Activated CD4-positive, alpha-beta T cell treated with anti-CD3 and anti-CD28 coated beads, Interleukin-2, amount 50 U/mL, for 24 hours (primary cell): ENCODE results near the gene CSE1L.
A peak's percentile ranks its signal among the peaks of the same experiment; 100 is the strongest.
"Not testable (repeated sequence)": the region's sequence is repeated elsewhere in the genome, so short reads cannot be mapped to it uniquely, and the experiment has no call there.

Experiments
- DNase-seq, 2 donors: peaks; one replicate each; pipeline ENCODE4 v3.0.0-alpha.2; 2020; ENCODE audit warnings: low read depth in 1 of 2, low spot score in 1 of 2

CSE1L gene

GRCh38 chr20:49122920-49123319, 76.8 kb downstream of the CSE1L start:
- no peak for DNase-seq

GRCh38 chr20:49123982-49124381, 77.9 kb downstream of the CSE1L start:
- no peak for DNase-seq

DNA sequence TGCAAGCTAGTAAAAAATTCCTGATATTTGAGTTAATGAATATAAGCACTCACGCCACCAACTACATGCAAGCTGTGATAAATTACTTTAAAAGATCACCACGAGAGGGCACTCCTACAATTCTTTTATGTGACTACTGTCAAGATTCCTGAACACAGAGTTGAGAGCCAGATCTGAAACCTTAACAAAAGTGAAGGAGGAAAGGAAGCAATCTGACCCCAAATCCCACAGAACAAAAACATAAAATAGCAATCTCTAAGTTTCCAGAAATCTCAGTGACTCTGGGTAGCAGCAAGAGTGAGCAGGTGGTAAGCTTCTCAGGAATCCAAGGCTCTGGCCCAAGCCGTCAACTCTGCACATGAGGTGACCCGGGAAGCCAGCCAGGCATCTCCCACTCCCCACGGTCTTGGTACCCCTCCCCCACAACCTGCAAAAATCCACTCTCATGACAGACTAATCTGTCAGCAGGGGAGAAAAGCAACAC, 86.9 kb downstream of the CSE1L start:
- peak in 1 of 2 donors; percentile 19 for DNase-seq

GRCh38 chr20:49133571-49133970, 87.5 kb downstream of the CSE1L start:
- DNase-seq = no peak

GRCh38 chr20:49134797-49135196, 88.7 kb downstream of the CSE1L start:
- DNase-seq = not testable (repeated sequence)

GRCh38 chr20:49136817-49137571, 90.9 kb downstream of the CSE1L start:
- no peak for DNase-seq

- no peak for DNase-seq
Measured at GRCh38 chr20:49138431-49138830, 92.3 kb downstream of the CSE1L start.

GRCh38 chr20:49140411-49140810, 94.3 kb downstream of the CSE1L start:
- no peak for DNase-seq

GRCh38 chr20:49140834-49141233, 94.7 kb downstream of the CSE1L start:
- no peak for DNase-seq
